Measurements from ENCODE around the gene ZNF787.
A peak's percentile ranks its signal among the peaks of the same experiment; 100 is the strongest.

The ZNF787 gene

DNA sequence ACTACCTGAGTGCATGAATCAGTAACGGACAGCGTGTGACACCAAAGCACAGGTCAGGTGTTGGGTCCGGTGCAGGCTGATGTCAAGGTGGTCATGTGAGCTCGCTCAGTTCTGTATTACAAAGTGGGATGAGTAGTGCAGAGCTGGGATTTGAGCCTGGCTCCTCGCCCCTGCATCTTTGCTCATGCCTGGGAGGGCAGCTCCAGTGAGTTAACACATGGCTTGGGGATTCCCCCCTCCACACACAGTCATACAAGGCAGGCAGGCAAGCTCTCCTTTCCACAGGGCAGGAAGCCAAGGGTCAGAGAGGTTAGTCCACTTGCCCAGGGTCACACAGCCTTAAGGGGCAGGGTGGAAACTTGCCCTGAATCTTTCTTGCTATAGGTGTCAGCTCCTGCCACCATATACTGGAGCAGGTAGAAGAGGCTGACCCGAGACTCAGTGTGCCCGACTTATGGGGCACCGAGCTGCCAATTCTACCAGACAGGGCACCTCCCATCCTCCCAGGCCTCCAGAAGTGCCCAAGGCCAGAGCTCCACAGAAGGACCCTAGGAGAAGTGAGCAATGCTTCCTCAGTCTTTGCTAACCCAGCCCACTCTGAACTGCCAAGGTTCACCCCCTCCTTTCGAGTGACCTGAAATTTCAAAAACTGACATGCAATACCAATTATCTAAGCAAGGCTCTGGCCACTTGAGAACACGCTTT lies 35.4 kb downstream of the ZNF787 start:
- no peak for DNase-seq

DNA sequence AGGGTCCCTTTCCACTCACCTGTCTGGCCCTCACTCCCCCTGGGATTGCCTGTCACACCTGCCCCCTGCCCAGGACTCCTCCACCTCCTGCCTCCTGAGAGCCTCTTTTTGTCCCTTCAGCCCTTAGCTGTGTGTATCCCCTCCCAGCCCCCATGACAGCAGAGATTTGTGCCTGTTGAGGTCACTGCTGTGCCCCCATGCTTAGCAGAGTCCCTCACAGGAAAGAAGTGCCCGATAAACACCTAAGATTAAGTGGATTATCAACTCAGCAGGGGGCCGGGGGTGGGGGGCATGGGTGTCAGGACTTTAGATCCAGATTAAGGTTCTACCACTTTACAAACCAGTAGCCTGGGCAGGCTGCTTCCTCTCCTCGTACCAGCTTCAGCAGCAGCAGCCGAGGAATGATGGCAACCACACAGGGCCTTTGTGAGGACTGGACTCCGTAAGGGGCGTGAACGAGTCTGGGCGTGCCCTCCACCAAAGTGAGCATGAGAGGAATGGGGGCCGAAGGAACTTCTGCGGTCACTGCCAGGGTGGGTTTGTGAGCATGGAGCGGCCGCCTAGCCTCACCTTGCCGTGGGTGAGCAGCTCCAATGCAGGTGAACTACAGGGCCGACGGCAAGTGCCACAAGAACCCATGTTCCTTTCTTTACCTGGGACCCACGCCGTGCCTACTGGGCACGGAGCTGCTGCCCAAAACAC lies 36.1 kb downstream of the ZNF787 start:
- no peak for DNase-seq

DNA sequence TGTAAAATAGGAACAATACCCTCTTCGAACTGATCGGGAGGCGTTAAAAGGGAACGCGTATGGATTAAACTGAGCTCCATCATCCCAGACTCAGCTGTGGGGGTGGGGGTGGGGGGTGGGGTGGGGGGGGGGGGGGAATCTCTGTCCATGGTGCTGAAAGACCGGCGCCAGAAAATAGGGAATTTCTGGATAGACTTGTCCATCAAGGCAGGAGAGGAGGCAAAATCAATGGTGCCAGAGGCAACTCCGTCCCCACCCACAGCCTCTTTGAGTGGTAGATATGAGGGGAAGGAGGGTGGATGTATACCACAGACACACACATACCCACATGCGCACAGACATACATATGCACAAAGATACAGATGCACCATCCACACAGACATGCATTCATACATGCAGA lies 37.4 kb downstream of the ZNF787 start:
- DNase-seq: no peak

DNA sequence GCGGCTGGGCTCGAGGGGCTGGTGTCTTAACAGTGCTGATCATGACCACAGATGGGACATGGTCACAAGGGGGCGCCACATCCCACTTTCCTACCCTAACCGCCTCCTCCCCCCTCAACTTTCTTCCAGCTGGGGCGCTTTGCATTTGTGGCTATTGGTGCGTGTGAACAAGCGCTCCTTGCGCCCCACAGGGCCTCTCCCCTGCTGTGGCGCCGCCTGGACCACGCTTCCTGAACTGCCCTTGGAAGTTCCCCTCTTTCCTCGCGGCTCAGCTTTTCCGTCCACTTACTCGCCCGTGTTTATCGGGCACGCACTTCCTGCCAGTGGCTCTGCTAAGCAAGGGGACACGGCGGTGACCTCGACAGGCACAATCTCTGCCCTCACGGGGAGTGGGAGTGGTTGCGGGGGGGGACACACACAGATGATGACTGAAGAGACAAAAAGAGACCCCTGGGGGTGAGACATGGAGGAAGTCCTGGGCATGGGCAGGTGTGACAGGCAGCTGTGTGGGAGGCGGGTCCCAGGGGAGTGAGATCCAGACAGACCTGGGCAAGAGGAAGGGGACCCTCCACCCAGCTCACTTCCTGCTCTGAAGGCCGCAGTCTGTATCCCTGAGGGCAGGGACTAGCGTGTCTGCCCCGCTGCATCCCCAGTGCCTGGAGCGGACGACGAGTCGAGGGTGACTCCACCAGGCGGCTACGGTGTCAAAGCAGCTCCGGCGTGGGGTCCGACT lies 40.3 kb downstream of the ZNF787 start:
- peak; percentile 79 for DNase-seq

DNA sequence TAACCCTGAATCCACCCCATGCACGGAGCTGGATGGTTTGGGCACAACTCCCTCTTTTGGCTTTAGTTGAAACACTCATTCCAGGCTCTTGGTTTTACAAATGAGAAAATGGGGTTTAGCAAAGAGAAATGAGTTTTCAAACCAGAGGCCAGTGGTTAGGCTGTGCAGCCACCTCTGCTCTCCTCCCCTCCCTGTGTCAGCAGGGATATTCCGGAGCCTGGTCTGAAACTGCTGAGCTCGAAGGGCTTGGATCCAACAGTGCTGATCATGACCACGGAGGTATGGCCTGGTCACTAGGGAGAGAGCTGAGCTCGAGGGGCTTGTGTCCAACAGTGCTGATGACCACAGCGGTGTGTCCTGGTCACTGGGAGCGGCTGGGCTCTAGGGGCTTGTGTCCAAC lies 41.5 kb downstream of the ZNF787 start:
- no peak for DNase-seq

DNA sequence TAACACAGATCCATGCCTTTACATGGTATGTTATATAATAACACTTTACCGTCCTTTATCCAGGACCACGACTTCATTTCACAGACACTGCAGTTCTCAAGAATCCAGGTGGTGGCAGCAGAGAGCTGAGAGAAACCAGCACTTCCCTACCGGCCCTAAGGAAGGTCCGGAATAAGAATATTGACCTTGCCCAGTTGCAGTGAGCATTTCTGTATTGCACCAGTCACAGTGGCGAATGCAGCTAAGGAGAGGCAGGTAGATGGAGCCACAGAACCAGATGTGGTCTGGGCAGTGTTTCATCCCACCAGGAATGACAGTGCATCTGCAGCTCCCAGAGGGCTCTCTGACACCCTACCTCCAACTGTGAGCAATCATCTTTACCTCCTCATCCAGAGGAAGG lies 44.6 kb downstream of the ZNF787 start:
- DNase-seq: peak; percentile 82

DNA sequence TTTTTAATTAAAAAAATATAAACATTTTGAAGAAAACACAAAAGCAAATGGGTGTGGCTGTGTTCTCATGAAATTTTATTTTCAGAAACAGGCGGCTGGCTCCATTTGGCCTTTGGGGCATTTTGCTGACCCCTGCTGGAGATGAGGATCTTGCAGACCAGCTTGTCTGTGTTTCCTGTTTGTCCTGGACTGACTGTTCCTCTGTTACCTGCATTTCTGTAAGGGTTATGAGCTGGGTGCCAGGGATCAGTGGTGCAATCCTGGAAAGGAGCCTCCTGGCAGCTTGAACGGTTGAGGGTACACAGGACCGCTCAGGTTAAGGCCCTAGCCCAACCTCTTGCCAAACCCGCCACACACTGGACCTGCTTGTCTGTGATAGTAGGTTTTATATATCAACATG lies 49.9 kb downstream of the ZNF787 start:
- peak; percentile 18 for DNase-seq

DNA sequence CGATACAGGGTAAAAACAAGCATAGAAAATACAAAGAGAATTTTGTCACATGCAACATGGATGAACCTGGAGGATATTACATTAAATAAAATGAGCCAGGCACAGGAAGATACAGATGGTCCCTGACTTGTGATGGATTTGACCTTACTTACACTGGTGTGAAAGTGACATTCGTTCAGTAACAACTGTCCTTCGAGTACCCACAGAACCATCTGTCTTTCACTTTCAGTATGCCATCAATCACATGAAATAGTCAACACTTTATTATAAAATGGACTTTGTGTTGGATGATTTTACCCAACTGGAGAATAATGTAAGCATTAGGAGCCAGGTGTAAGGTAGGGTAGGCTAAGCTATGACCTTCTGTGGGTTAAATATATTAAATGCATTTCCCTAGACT lies 51.5 kb downstream of the ZNF787 start:
- DNase-seq: no peak

DNA sequence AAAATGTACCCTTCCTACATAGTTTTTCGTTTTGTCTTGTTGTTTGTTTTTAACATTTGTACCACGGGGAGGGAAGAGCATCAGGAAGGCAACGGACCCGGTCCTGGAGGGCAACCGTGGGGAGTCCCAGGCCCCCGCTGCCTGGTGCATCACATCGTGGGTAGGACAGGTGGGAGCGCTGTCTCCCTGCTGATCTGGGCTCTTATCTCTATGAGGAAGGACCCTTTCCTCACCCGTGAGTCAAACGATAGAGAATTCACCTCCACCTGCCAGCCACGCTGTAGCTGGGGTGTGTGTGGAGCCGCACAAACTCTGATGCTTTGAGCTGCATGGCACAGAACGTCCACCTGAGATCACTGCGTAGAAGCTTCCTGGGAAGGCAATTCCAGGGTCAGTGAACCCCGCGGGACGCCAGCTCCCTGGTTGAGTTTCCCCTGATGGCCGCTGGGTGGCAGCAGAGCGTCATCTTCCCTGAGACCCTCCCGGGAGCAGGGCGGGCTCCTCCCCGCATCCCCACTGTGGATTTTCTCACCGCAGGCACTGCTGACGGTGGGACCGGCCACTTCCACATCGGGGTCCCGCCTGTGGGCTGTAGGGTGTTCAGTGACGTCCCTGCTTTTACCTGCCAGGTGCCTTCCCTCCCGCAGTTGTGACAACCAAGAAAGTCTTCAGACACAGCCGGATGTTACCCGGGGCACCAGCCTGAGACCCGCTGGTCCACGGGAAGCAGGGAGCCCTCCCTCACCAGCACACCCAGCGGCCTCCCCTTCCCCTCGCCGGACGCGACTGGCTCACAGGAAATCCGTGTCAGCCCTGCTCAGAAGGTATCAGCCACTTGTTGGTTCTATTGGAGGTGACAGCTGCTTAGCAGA lies 54.7 kb downstream of the ZNF787 start:
- DNase-seq: peak; percentile 68

DNA sequence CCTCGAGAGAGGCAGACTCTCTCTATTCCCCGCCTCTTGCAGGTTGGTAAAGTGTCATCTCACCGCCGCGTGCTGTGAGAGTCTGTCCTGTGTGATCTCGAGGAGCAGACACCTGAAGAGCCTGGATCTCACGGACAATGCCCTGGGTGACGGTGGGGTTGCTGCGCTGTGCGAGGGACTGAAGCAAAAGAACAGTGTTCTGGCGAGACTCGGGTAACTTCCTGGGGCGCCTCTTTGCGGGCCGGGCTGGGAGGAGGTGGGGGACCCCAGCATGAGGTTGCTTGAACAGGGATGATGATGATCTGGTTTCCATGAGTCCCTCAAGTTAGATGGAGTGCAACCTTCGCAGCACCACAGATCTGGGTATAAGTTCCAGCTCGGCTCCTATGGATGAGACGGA lies 67.5 kb downstream of the ZNF787 start:
- DNase-seq: no peak
